PFSK-1 (cell line): ENCODE results near the gene POC1B.

Source experiments
- SIN3A ChIP-seq: IDR thresholded peaks from 2 replicates; pipeline ENCODE4 v1.6.1; 2012; ENCODE audit warnings: mild to moderate bottlenecking, low read length, moderate library complexity, borderline replicate concordance; ENCODE audit not compliant: insufficient read depth
- TF ChIP-seq, protein P1 (sequence below), 2 experiments: IDR thresholded peaks; 2 replicates each; pipeline versions ENCODE4 v1.6.1 to v1.8.0; 2011 to 2012; ENCODE audit warnings: low read depth in 2 of 2, low read length in 2 of 2, control low read depth in 1 of 2, inconsistent platforms in 1 of 2, mild to moderate bottlenecking in 1 of 2, moderate library complexity in 1 of 2; ENCODE audit not compliant: insufficient read depth in 1 of 2

DNA sequence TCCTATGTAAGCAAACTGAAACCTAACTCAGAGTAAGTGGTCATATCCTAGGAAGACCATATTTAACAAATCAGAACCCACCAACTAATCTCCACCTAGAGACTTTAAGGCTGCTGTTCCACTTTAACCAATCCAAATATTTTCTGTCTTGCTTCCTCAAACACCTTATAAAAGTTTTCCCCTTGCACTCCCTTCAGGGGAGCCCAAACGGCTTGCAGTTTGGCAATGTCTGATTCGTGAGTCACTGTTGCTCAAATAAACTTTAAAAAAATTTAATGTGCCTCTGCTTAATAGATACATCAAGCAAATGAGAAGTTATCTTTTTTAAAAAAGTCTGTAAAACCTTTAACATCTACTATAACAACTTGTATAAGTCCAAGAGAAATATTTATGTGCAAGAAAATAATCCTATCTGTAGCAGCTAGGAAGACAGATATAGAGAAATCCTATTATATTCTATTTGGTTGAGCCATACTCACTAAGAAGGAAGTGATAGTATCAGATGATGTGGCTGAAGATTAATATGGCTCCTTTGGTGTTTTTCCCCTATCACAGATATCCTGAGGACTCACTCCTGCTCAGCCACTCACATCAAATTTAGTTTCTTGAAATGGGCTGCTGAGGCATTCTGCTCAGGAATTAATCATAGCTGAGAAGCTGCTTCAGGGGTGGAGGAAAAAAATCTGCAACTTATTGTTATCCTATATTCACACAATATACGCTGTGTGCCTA lies 108.4 kb downstream of the POC1B start:
- TF ChIP-seq, protein P1, sequence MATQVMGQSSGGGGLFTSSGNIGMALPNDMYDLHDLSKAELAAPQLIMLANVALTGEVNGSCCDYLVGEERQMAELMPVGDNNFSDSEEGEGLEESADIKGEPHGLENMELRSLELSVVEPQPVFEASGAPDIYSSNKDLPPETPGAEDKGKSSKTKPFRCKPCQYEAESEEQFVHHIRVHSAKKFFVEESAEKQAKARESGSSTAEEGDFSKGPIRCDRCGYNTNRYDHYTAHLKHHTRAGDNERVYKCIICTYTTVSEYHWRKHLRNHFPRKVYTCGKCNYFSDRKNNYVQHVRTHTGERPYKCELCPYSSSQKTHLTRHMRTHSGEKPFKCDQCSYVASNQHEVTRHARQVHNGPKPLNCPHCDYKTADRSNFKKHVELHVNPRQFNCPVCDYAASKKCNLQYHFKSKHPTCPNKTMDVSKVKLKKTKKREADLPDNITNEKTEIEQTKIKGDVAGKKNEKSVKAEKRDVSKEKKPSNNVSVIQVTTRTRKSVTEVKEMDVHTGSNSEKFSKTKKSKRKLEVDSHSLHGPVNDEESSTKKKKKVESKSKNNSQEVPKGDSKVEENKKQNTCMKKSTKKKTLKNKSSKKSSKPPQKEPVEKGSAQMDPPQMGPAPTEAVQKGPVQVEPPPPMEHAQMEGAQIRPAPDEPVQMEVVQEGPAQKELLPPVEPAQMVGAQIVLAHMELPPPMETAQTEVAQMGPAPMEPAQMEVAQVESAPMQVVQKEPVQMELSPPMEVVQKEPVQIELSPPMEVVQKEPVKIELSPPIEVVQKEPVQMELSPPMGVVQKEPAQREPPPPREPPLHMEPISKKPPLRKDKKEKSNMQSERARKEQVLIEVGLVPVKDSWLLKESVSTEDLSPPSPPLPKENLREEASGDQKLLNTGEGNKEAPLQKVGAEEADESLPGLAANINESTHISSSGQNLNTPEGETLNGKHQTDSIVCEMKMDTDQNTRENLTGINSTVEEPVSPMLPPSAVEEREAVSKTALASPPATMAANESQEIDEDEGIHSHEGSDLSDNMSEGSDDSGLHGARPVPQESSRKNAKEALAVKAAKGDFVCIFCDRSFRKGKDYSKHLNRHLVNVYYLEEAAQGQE (IDR thresholded peaks at IDR 0.05; ENCODE audit: insufficient read depth in 1 of 2, low read depth in 2 of 2, low read length in 2 of 2) = no peak
- no peak for TF ChIP-seq SIN3A
